CD14-positive monocyte (primary cell): Measurements from ENCODE around the gene PRKX. TPM values are rescaled to one million over a fixed set of nuclear protein-coding genes. Genes with fewer than 3 reads are reported as not detected.

Source experiments
- DNase-seq, 3 donors: peaks; one replicate each; pipeline ENCODE4 v3.0.0-alpha.2; 2011 to 2022
- H2AFZ ChIP-seq: 2 replicates; pipeline ENCODE4 v1.6.0; 2012; ENCODE audit warnings: mild to moderate bottlenecking, low read depth, low read length, inconsistent platforms; ENCODE audit not compliant: insufficient read depth, poor library complexity, severe bottlenecking
- H3K27ac ChIP-seq, 2 donors: 1 replicate in 1 of 2; 2 replicates in 1 of 2; pipeline ENCODE4 v1.5.1; 2012 to 2013; ENCODE audit warnings: low read length in 2 of 2, control low read depth in 1 of 2, inconsistent platforms in 1 of 2, low read depth in 1 of 2, mild to moderate bottlenecking in 1 of 2
- H3K27me3 ChIP-seq, 2 donors: one replicate each; pipeline versions ENCODE4 v1.6.0 to v1.6.1; 2011 to 2013; ENCODE audit warnings: low read length in 2 of 2; ENCODE audit not compliant: control insufficient read depth in 2 of 2, insufficient read depth in 2 of 2
- H3K36me3 ChIP-seq, 2 donors: replicated peaks in 1 of 2; 1 replicate in 1 of 2; 2 replicates in 1 of 2; pipeline versions ENCODE4 v1.5.1 to v1.6.1; 2012 to 2013; ENCODE audit warnings: low read length in 2 of 2, control low read depth in 1 of 2, inconsistent platforms in 1 of 2, mild to moderate bottlenecking in 1 of 2; ENCODE audit not compliant: insufficient read depth in 2 of 2, control insufficient read depth in 1 of 2
- H3K4me1 ChIP-seq, 2 donors: 1 replicate in 1 of 2; 2 replicates in 1 of 2; pipeline versions ENCODE4 v1.5.1 to v1.6.1; 2012 to 2013; ENCODE audit warnings: low read length in 2 of 2, control low read depth in 1 of 2, inconsistent platforms in 1 of 2, mild to moderate bottlenecking in 1 of 2, moderate library complexity in 1 of 2; ENCODE audit not compliant: insufficient read depth in 2 of 2, control insufficient read depth in 1 of 2
- H3K4me2 ChIP-seq: replicated peaks from 2 replicates; pipeline ENCODE3; 2012; ENCODE audit warnings: low read length, moderate library complexity, mild to moderate bottlenecking; ENCODE audit not compliant: poor library complexity, severe bottlenecking; ENCODE audit errors: extremely low read depth
- H3K4me3 ChIP-seq, 3 experiments: fragments of 200-600 bp in 1 of 3; sonication (generic) in 1 of 3; replicated peaks in 1 of 3; 1 replicate in 2 of 3; 2 replicates in 1 of 3; pipeline ENCODE4 v1.5.1; 2011 to 2013; ENCODE audit warnings: low read length in 3 of 3, mild to moderate bottlenecking in 3 of 3, control low read depth in 2 of 3, low read depth in 2 of 3, inconsistent platforms in 1 of 3, moderate library complexity in 1 of 3
- H3K79me2 ChIP-seq: 2 replicates; pipeline ENCODE4 v1.6.0; 2012; ENCODE audit warnings: mild to moderate bottlenecking, control low read depth, inconsistent platforms, low read length, moderate library complexity; ENCODE audit not compliant: insufficient read depth
- H3K9ac ChIP-seq: 2 replicates; pipeline ENCODE4 v1.6.0; 2017; ENCODE audit warnings: low read length, mild to moderate bottlenecking; ENCODE audit not compliant: insufficient read depth, poor library complexity, severe bottlenecking
- H3K9me3 ChIP-seq, 2 donors: replicated peaks in 1 of 2; 1 replicate in 1 of 2; 2 replicates in 1 of 2; pipeline versions ENCODE4 v1.5.1 to v1.6.1; 2012 to 2013; ENCODE audit warnings: low read length in 2 of 2, control low read depth in 1 of 2; ENCODE audit not compliant: control insufficient read depth in 1 of 2, insufficient read depth in 1 of 2
- H4K20me1 ChIP-seq: 2 replicates; pipeline ENCODE4 v1.6.0; 2012; ENCODE audit warnings: mild to moderate bottlenecking, low read length, control low read depth, moderate library complexity; ENCODE audit not compliant: insufficient read depth
- H3K27ac Mint-ChIP-seq, 7 donors: one replicate each; pipeline ENCODE4 v1.8.0; 2020; ENCODE audit warnings: mild to moderate bottlenecking in 7 of 7, mixed read lengths in 7 of 7, moderate library complexity in 6 of 7, inconsistent platforms in 2 of 7
- H3K27me3 Mint-ChIP-seq, 3 donors: one replicate each; pipeline ENCODE4 v1.8.0; 2021 to 2022; ENCODE audit warnings: low read depth in 3 of 3, mild to moderate bottlenecking in 3 of 3, mixed read lengths in 3 of 3, moderate library complexity in 3 of 3, inconsistent platforms in 1 of 3
- H3K36me3 Mint-ChIP-seq, 2 donors: one replicate each; pipeline ENCODE4 v1.8.0; 2020; ENCODE audit warnings: mixed read lengths in 2 of 2, inconsistent platforms in 1 of 2, mild to moderate bottlenecking in 1 of 2
- H3K4me1 Mint-ChIP-seq: one replicate; pipeline ENCODE4 v1.8.0; 2020; ENCODE audit warnings: mild to moderate bottlenecking, mixed read lengths
- H3K4me3 Mint-ChIP-seq, 2 donors: one replicate each; pipeline ENCODE4 v1.8.0; 2020; ENCODE audit warnings: mild to moderate bottlenecking in 2 of 2, mixed read lengths in 2 of 2, moderate library complexity in 1 of 2
- H3K9me3 Mint-ChIP-seq, 7 donors: one replicate each; pipeline ENCODE4 v1.8.0; 2020 to 2022; ENCODE audit warnings: mixed read lengths in 7 of 7, mild to moderate bottlenecking in 6 of 7, moderate library complexity in 6 of 7, inconsistent platforms in 2 of 7
- CTCF ChIP-seq: fragments of 200-600 bp; IDR thresholded peaks from one replicate; pipeline ENCODE4 v1.8.0; 2022; ENCODE audit warnings: antibody characterized with exemption, mild to moderate bottlenecking
- WGBS: methylation state at CpG from one replicate; pipeline ENCODE4 v1.1.5; 2013; ENCODE audit warnings: missing lambda C conversion rate; ENCODE audit not compliant: insufficient coverage; 5-methylcytosine and 5-hydroxymethylcytosine counted together
- intact Hi-C, 2 donors: fragments of 100-400 bp; cut with micrococcal nuclease; formaldehyde crosslinking; loops; one replicate each; pipeline versions ENCODE4 v1.15.0 to v1.15.1; 2023
- polyA plus RNA-seq, 3 donors: library from polyadenylated mRNA; depleted of rRNA in 1 of 3; unstranded in 2 of 3; stranded (reverse) in 1 of 3; fragments of 300-500 nt in 2 of 3; fragments of >200 nt in 1 of 3; fragmentation: Illumina TruSeq in 2 of 3; gene quantifications; 1 replicate in 2 of 3; 2 replicates in 1 of 3; pipeline ENCODE4 v1.2.3, GENCODE V29; 2012 to 2021

PRKX gene
- polyA plus RNA-seq, 3 donors = 41.6 to 47.0 (median 46.2) TPM

- H3K27ac Mint-ChIP-seq = no peak overlapping the region
- no CpG with 5 or more reads among the region's 4 CpGs for WGBS
- DNase-seq = no peak
- Histone ChIP-seq H3K27ac (no peak overlapping the region), H4K20me1 (no peaks in the 10 kb centered on the region), H3K9ac (no peak overlapping the region), H3K4me1 (no peaks in the 10 kb centered on the region), H2AFZ (no peak overlapping the region), H3K9me3 (no peaks in the 10 kb centered on the region), H3K27me3 (no peaks in the 10 kb centered on the region), H3K79me2 (no peaks in the 10 kb centered on the region), H3K4me3 (no peak overlapping the region), H3K36me3 (peaks cover 34 to 76% of the 10 kb centered on the region in 2 donors), H3K4me2 (no peak overlapping the region)
- intact Hi-C loops = no loop called here
- TF ChIP-seq CTCF = no peak
- no peak overlapping the region for H3K4me3 Mint-ChIP-seq
- H3K27me3 Mint-ChIP-seq = no peaks in the 10 kb centered on the region
- no peaks in the 10 kb centered on the region for H3K9me3 Mint-ChIP-seq
- peaks cover 36 to 87% of the 10 kb centered on the region in 2 donors for H3K36me3 Mint-ChIP-seq
- H3K4me1 Mint-ChIP-seq = no peaks in the 10 kb centered on the region
Measured at GRCh38 chrX:3609810-3610209, 103.6 kb downstream of the PRKX start.

GRCh38 chrX:3603026-3603661, 110.3 kb downstream of the PRKX start:
- no peak for TF ChIP-seq CTCF
- intact Hi-C loops = no loop called here
- no peaks in the 10 kb centered on the region for H4K20me1 ChIP-seq
- Mint-ChIP-seq H3K4me1 (no peaks in the 10 kb centered on the region), H3K4me3 (no peak overlapping the region), H3K27me3 (no peaks in the 10 kb centered on the region), H3K36me3 (peaks cover 8 to 45% of the 10 kb centered on the region in 2 donors), H3K9me3 (peaks cover 0 to 2% (median 0%) of the 10 kb centered on the region in 7 donors), H3K27ac (peak overlapping the region in 1 of 7 donors; percentile 4)
- H3K4me3 ChIP-seq = no peak overlapping the region
- no peak overlapping the region for H3K27ac ChIP-seq
- H3K9me3 ChIP-seq = no peaks in the 10 kb centered on the region
- H3K4me2 ChIP-seq = no peak overlapping the region
- H3K79me2 ChIP-seq = no peaks in the 10 kb centered on the region
- peaks cover 3 to 14% of the 10 kb centered on the region in 2 donors for H3K36me3 ChIP-seq
- H3K27me3 ChIP-seq = no peaks in the 10 kb centered on the region
- 100% methylated on average over 3 of the region's 10 CpGs for WGBS
- no peaks in the 10 kb centered on the region for H3K4me1 ChIP-seq
- no peak for DNase-seq
- no peak overlapping the region for H3K9ac ChIP-seq
- no peak overlapping the region for H2AFZ ChIP-seq
